ENCODE measurements around the gene KLHL13.

DNA sequence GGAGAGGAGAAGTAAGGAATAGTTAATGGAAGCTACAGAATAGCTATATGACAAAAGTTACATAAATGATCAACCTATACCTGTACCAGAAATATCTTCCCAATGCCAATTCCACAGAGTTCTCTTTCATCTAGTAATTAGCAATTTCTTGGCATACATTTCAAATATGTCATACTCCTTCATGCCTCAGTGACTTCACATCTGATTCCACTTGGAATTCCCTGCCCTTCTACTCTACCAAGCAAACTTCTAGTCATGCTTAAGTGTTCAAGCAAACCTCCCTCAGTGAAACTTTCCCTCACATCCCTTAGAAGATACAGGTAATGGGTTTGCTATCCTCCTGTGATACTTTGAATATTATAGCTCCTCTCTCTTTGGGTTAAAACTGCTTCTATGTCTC, 127.1 kb downstream of the KLHL13 start:
- TF ChIP-seq, protein P1, sequence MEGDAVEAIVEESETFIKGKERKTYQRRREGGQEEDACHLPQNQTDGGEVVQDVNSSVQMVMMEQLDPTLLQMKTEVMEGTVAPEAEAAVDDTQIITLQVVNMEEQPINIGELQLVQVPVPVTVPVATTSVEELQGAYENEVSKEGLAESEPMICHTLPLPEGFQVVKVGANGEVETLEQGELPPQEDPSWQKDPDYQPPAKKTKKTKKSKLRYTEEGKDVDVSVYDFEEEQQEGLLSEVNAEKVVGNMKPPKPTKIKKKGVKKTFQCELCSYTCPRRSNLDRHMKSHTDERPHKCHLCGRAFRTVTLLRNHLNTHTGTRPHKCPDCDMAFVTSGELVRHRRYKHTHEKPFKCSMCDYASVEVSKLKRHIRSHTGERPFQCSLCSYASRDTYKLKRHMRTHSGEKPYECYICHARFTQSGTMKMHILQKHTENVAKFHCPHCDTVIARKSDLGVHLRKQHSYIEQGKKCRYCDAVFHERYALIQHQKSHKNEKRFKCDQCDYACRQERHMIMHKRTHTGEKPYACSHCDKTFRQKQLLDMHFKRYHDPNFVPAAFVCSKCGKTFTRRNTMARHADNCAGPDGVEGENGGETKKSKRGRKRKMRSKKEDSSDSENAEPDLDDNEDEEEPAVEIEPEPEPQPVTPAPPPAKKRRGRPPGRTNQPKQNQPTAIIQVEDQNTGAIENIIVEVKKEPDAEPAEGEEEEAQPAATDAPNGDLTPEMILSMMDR (IDR thresholded peaks at IDR 0.05): no peak
- TF ChIP-seq POLR2A (IDR thresholded peaks at IDR 0.05): no peak
